ENCODE measurements around the gene CHSY3.
A peak's percentile ranks its signal among the peaks of the same experiment; 100 is the strongest.

The CHSY3 gene

GRCh38 chr5:129966071-129966470, 61.8 kb downstream of the CHSY3 start:
- peak; percentile 19 for DNase-seq (ENCODE audit: low read depth)
- no peak overlapping the region for H3K4me3 ChIP-seq (ENCODE audit: low read length)
- no peak for TF ChIP-seq CTCF (conservative IDR thresholded peaks at IDR 0.05; ENCODE audit: low read depth, low read length)

- TF ChIP-seq CTCF (conservative IDR thresholded peaks at IDR 0.05; ENCODE audit: low read depth, low read length): no peak
- no peak for DNase-seq (ENCODE audit: low read depth)
- H3K4me3 ChIP-seq (ENCODE audit: low read length): no peak overlapping the region
Measured at GRCh38 chr5:129971714-129972113, 67.4 kb downstream of the CHSY3 start.

GRCh38 chr5:129972465-129973141, 68.3 kb downstream of the CHSY3 start:
- no peak for DNase-seq (ENCODE audit: low read depth)
- no peak for TF ChIP-seq CTCF (conservative IDR thresholded peaks at IDR 0.05; ENCODE audit: low read depth, low read length)
- H3K4me3 ChIP-seq (ENCODE audit: low read length): no peak overlapping the region

- DNase-seq (ENCODE audit: low read depth): peak; percentile 67
- TF ChIP-seq CTCF (conservative IDR thresholded peaks at IDR 0.05; ENCODE audit: low read depth, low read length): no peak
- no peak overlapping the region for H3K4me3 ChIP-seq (ENCODE audit: low read length)
Measured at GRCh38 chr5:129973716-129974426, 69.6 kb downstream of the CHSY3 start.

GRCh38 chr5:129977810-129978209, 73.5 kb downstream of the CHSY3 start:
- DNase-seq (ENCODE audit: low read depth): no peak
- no peak for TF ChIP-seq CTCF (conservative IDR thresholded peaks at IDR 0.05; ENCODE audit: low read depth, low read length)
- H3K4me3 ChIP-seq (ENCODE audit: low read length): no peak overlapping the region

DNA sequence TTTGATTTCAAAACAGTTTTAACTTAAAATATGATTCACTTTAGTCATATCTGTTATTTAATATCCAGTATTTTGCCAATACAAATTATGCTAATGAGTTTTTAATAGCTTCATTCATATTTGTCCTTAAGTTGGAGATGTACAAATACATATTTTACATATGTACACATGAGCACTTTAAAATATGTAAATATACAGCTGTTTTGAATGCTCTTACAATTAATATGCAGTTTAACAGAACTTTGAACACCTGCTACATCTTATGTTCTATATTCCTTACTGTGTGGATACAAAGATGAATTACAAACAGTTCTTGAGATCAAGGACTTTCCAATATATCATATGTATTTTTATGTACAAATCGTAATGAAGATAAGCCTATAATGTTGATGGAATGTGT, 74.0 kb downstream of the CHSY3 start:
- TF ChIP-seq CTCF (conservative IDR thresholded peaks at IDR 0.05; ENCODE audit: low read depth, low read length): no peak
- no peak for DNase-seq (ENCODE audit: low read depth)
- H3K4me3 ChIP-seq (ENCODE audit: low read length): no peak overlapping the region

GRCh38 chr5:129988453-129988852, 84.2 kb downstream of the CHSY3 start:
- TF ChIP-seq CTCF (conservative IDR thresholded peaks at IDR 0.05; ENCODE audit: low read depth, low read length): no peak
- no peak overlapping the region for H3K4me3 ChIP-seq (ENCODE audit: low read length)
- no peak for DNase-seq (ENCODE audit: low read depth)
